ENCODE results near the gene CASP8. TPM values are rescaled to one million over a fixed set of nuclear protein-coding genes. Genes with fewer than 3 reads are reported as not detected.

Gene CASP8
- total and polyA plus RNA-seq, 2 of the 13 experiments (the other 11 are each of a cell fraction or from before 2014, with no cell fraction given), result 25.0 to 52.8 TPM

DNA sequence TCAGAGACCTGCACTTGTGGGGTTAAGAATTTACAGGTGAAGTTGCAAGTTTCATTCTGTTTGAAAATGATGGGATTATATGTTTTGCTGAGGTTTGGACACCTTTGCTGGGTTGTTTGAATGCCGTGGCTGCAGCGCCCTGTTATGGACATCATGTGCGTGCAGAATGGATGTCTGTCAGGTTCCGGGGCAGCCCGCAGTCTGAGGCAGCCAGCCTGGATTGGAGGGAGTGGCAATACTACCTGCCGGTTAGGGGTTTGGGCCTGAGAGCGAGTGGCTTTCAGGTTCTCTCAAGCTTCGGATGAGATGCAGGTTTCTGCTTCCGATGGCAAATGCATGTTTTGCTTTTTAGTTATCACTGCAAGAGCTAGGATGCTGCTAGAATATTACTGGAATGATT is 1.1 kb downstream of the CASP8 start:
- BruUV-seq (replicated peaks), result no TSS peak
- no peaks in the 10 kb centered on the region for H3K9me3 ChIP-seq (ENCODE audit: low read length)
- no peak overlapping the region for H3K4me2 ChIP-seq (ENCODE audit: low read depth, low read length)
- in situ Hi-C loops (cut with HindIII; ENCODE audit: extremely low pct_ligation_motif_present, low pct_unique_long_range_greater_than_20kb) (no loop called here), intact Hi-C loops (cut with micrococcal nuclease; ENCODE audit: unreplicated experiment) (no loop called here)
- ChIA-PET POLR2A (no interaction called here), CTCF (ENCODE audit: low intra/inter-chr PET ratio, low total read pairs) (no interaction called here)
- H3K27me3 ChIP-seq (ENCODE audit: control insufficient read depth in 1 of 2, insufficient read depth in 2 of 2, low read length in 2 of 2), result no peaks in the 10 kb centered on the region
- H2AFZ ChIP-seq (ENCODE audit: low read length), result no peak overlapping the region
- no peak overlapping the region for H3K27ac ChIP-seq (ENCODE audit: extremely low read length, insufficient read depth, low read length)
- H3K4me3 ChIP-seq (replicated peaks in 1 of 3; ENCODE audit: insufficient read depth in 1 of 3, low read depth in 2 of 3, low read length in 3 of 3), result no peak overlapping the region
- ATAC-seq (no peak), FAIRE-seq (no peak), DNase-seq (ENCODE audit: low spot score) (no peak)
- no peak overlapping the region for H3K9ac ChIP-seq (ENCODE audit: insufficient read depth, low read depth, low read length)
- 95% methylated on average over 9 of the region's 9 CpGs for WGBS (ENCODE audit: low lambda C conversion rate)
- peaks cover 0 to 1% of the 10 kb centered on the region in 2 experiments; a peak in 3 of 5 replicates for H3K36me3 ChIP-seq (replicated peaks in 1 of 2; ENCODE audit: control insufficient read depth in 1 of 2, insufficient read depth in 2 of 2, low read length in 2 of 2)
- peaks cover 45% of the 10 kb centered on the region for H3K79me2 ChIP-seq (ENCODE audit: insufficient read depth, low read length)
- no peaks in the 10 kb centered on the region for H4K20me1 ChIP-seq (ENCODE audit: insufficient read depth, low read length)
- H3K4me1 ChIP-seq (ENCODE audit: insufficient read depth, low read length), result peaks cover 43% of the 10 kb centered on the region
- TF ChIP-seq, protein P1, sequence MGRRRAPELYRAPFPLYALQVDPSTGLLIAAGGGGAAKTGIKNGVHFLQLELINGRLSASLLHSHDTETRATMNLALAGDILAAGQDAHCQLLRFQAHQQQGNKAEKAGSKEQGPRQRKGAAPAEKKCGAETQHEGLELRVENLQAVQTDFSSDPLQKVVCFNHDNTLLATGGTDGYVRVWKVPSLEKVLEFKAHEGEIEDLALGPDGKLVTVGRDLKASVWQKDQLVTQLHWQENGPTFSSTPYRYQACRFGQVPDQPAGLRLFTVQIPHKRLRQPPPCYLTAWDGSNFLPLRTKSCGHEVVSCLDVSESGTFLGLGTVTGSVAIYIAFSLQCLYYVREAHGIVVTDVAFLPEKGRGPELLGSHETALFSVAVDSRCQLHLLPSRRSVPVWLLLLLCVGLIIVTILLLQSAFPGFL (CRISPR knock-in tag; IDR thresholded peaks at IDR 0.05), result no peak
- TF ChIP-seq FOXP1 (IDR thresholded peaks at IDR 0.05) (no peak), FOXP1 (CRISPR knock-in tag; IDR thresholded peaks at IDR 0.05) (no peak), MTF2 (CRISPR knock-in tag; IDR thresholded peaks at IDR 0.05; ENCODE audit: borderline replicate concordance) (no peak), ZNF224 (CRISPR knock-in tag; IDR thresholded peaks at IDR 0.05) (no peak)
- TF ChIP-seq, protein P2, sequence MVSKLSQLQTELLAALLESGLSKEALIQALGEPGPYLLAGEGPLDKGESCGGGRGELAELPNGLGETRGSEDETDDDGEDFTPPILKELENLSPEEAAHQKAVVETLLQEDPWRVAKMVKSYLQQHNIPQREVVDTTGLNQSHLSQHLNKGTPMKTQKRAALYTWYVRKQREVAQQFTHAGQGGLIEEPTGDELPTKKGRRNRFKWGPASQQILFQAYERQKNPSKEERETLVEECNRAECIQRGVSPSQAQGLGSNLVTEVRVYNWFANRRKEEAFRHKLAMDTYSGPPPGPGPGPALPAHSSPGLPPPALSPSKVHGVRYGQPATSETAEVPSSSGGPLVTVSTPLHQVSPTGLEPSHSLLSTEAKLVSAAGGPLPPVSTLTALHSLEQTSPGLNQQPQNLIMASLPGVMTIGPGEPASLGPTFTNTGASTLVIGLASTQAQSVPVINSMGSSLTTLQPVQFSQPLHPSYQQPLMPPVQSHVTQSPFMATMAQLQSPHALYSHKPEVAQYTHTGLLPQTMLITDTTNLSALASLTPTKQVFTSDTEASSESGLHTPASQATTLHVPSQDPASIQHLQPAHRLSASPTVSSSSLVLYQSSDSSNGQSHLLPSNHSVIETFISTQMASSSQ (IDR thresholded peaks at IDR 0.05; ENCODE audit: low read depth), result no peak
- TF ChIP-seq, protein P2 (CRISPR knock-in tag; IDR thresholded peaks at IDR 0.05; ENCODE audit: borderline replicate concordance), result no peak

Data from HepG2 (cell line).